HUDEP-2 (cell line): ENCODE results near the gene ST6GALNAC6.
"Not testable (repeated sequence)": the region's sequence is repeated elsewhere in the genome, so short reads cannot be mapped to it uniquely, and the experiment has no call there.

Experiments
- DNase-seq, 76 experiments: peaks; one replicate each; lab custom pipeline; 2025; ENCODE audit not compliant: unreplicated experiment in 76 of 76; lab: John Stamatoyannopoulos, UW

Gene ST6GALNAC6

DNA sequence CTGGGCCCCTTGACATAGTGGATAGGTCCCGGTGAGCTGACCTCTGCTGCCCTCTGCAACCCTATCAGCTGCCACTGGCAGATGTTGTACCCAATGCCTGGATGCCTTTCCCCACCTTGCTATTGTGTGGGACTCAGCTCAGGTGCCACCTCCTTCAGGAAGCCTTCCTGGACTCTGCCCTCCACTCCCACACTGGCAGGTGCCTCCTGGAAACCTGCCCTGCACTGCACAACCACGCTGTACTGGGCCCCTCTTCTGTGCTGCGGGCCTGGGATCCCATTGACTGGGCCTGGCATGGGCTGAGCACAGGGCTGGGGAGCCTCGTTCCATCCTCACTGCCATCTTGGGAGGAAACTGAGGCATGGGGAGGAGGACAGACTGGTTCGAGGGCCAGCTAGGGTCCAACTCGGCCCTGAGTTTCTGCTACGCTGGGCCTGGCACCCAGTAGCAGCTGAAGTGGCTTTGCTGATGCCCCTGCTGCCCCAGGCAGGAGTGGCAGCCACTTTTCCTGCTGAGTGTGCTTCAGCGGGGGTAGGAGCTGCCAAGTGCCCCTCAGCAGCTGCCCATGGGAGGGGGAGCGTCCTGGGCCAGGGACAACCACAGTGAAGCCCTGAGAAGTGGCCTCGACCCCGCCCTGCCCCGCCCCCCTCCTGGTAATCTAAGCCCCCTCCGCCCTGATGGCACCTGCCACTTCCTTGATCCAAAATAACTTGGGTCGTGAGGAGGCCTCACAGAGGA lies 23.2 kb downstream of the ST6GALNAC6 start:
- DNase-seq = peak in 1 of 76 experiments; percentile 25

DNA sequence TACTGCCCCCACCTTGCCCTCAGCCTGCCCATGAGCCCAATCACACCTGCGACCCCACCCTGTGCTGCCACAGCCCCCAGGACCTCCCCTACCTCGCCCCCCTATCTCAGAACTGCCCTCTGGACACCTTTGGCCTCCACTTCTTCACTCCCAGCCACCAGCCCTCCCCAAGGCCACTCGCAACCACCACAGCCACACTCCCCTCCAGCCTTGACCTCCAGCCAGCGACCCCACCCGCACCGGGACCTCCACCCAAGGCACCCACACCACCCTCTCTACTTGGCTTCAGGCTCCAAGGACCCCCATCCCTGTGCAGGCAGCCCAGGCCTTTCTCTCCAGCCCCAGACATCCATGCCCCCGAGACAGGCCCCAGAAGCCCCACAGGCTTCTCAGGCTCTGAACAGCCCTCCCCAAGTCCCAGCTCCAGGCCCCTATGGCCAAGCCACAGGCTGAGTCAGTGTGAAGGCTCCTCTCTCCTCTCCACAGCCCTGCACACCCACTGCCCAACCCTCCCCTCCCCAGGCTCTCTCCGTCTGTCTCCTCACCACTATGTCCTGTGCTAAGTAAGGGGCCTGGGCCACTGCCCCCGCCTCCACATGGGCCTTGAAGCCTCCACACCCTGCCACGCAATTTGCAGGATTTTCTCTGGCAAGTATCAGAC lies 24.0 kb downstream of the ST6GALNAC6 start:
- DNase-seq = peak in 6 of 76 experiments; percentile 8 to 28 (median 14)

DNA sequence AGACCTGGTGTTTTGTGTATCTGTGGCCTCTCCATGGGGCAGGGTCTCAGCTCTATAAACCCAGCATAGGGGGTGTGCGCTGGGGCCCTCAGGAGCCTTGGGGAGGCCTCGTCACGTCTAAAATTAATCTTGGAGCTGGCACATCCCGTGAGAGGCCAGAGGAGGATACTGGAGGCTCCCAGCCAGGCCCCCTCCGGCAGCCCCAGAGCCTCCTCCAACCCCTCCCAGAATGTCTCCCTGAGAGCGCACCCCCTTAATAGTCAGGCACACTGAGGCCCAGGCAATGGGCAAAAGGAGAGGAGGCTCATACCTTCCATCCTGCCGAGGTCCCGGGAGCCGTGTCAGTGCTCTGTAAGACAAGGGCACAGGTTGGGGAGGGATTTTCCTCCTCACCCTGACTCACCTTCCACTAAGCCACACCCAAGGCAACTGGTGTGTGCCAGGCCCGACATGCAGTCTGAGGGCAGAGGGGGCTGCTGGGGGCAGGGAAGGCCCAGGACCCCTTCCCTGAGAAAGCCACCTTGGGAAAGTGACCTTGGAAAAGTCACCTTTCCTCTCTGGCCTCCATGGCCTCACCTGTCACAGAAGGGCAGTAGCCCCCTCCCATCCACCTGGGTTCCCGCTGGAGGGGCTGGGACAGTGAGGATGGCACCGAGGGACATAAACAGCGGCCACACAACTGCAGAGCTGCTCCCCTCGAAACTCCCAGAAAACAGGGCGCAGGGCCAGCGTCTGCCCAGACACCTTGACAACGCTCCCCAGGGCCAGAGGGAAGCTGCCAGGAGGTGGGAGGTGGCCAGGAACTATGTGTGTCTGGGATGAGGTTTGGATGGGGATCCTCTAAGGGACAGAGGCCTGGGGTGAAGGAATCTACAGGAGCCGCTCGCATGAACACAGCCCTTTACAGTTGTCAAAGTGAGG lies 24.8 kb downstream of the ST6GALNAC6 start:
- DNase-seq = no peak

DNA sequence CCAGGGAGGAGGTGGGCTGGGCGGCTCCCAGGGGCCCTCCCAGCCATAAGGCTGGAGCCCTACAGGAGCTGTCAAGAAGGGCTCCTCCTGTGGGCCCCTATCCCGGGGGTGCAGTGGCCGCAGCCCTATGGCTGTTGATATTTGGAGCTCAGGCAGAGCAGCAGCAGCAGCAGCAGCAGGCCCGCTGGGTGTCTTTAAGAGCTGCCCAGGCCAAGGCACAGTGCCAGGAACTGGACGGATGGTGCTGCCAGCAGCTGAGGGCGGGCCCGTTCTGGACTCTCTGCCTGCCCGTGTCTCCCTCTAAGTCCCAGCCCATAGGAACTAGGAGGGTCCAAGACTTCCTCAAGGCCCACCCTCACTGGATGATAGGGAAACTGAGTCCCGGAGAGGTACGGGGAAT lies 25.5 kb downstream of the ST6GALNAC6 start:
- DNase-seq = peak in 37 of 76 experiments; percentile 9 to 67 (median 35)

DNA sequence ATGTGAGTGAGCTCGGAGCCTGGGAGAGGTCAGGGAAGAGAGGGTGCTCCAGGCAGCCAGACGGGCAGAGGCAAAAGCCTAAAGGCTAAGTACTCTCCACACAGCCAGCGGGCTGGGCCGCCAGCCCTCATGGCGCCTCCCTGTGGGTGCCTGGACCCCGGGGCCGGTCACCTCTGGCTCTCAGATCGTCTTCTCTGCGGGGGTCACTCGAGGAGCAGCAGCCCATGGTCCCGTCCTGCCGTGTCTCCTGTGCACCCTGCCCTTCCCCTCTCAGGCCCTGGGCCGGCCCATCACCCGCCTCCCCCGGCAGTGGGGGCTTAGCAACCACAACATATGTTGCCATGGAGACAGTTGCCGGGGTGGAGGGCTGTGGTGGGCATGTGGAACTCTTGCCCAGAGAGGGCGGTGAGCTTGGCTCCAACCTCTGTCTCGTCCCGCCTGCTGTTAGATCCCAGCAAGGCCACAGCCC lies 26.1 kb downstream of the ST6GALNAC6 start:
- DNase-seq = no peak

DNA sequence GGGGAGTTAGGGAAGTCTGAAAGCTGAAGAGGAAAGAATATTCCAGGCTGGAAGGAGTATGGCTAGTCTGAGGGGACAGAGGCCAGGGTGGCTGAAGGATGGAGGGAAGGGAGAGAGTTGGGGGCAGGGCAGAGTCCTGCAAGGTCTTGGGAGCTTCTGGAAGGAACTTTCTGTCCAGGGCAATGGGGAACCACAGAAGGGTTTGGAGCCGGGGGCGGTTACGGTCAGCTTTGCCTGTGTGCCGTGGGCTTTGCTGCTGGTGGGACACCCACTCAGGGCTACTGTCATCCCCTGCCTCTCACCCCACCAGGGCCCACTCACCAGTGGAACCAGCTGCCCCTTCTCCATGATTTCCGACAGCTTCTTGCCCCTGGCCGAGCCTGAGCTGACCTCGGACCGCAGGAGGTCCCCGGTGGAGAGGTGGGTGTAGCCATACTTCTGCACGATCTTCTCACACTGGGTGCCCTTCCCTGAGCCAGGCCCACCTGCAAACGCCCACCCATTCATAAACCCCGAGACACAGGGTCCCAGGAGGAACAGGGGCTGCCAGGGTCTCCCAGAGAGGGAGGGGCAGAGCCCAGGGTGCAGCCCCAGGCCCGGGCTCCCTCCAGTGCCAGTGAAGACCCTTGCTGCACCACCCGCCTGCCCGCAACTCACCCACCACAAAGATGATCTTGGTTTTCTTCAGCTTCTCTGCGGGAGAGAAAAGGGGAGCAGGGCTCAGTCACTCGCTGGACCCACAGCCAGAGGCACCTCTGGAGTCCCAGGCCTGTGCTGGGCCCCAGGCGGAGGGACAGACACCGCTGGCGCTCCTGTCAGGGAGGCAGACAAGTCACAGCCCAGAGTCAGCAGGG lies 26.8 kb downstream of the ST6GALNAC6 start:
- no peak for DNase-seq

DNA sequence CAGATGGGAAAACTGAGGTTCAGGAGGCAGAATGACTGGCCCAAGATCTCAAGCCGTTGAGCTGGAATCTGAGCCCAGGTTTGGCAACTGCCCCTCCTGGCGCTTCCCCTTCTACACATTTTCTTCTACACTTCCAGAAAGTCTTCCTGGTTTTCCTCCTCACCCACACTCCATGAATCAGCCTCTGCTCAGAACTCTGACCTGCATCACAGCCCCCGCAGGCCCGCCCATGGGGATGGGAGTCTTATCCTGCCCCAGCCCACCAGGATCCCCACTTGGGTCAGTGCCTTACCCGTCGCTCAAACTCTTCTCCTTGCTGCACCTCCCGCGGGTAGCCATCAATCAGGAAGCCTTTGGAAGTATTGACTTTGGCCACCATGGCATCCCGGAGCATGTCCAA lies 27.9 kb downstream of the ST6GALNAC6 start:
- no peak for DNase-seq

DNA sequence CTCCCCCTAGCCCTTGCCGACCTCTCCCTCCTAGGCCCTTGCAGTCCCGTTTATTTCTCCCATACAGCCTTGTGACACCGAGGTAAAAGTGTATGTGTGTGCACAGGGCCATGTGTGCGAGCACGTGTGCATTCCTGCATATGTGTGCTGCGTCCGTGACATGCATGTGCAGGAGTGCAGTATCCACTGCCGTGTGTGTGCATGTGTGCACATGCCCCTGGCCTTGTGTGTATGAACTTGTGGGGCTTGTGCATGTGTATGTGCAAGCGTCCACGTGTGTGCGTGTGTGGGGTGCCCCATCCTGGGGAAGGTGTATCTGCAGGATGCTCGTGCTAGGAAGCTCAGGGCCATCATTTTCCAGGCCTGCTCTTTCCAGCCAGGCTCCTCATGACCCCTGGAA lies 28.5 kb downstream of the ST6GALNAC6 start:
- DNase-seq = no peak

DNA sequence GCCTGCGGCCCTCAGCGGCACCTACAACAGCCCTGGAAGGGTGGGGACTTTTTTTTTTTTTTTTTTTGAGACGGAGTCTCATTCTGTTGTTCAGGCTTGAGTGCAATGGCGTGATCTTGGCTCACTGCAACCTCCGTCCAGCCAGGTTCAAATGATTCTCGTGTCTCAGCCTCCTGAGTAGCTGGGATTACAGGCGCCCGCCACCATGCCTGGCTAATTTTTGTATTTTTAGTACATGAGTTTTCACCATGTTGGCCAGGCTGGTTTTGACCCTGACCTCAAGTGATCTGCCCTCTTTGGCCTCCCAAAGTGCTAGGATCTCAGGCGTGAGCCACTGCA lies 29.3 kb downstream of the ST6GALNAC6 start:
- DNase-seq = not testable (repeated sequence)

DNA sequence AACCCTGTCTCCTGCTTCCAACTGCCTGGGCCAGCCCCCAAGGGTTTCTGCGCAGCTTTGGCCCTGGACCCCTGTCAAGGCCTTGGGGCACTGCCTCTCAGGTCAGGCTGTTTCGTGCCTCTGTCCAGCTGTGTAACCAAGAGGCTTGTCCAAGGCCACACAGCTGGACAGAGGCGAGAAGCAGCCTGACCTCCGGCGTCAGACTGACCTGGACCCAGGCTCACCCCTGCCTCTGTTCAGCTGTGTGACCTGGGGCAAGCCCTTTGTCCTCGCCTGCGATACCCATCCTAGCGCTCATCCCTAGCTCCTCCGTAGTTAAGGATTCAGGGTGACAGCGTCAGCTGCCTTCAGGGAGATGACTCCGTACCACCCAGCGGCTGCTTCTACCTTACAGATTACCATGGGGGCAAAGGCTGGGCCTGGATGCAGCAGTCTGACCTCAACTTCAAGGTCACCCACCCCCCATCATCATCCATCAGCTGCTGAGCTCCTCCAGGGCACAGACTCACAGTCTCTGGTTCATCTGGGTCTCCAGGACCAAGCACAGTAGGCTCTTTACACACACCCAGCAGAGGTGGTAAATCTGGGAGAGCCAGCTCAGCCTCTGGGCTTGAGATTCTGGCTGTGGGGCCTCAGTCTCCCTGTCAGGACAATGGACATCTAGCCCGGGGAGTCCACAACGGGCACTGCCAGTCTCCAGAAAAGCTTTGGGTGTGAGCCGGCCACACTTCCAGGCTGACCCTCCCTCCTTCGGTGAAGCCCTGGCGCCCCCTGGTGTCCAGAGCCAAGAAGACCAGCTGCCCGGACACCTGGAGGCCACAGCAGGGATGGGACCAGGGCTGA lies 29.9 kb downstream of the ST6GALNAC6 start:
- DNase-seq = peak in 72 of 76 experiments; percentile 19 to 91 (median 76)

DNA sequence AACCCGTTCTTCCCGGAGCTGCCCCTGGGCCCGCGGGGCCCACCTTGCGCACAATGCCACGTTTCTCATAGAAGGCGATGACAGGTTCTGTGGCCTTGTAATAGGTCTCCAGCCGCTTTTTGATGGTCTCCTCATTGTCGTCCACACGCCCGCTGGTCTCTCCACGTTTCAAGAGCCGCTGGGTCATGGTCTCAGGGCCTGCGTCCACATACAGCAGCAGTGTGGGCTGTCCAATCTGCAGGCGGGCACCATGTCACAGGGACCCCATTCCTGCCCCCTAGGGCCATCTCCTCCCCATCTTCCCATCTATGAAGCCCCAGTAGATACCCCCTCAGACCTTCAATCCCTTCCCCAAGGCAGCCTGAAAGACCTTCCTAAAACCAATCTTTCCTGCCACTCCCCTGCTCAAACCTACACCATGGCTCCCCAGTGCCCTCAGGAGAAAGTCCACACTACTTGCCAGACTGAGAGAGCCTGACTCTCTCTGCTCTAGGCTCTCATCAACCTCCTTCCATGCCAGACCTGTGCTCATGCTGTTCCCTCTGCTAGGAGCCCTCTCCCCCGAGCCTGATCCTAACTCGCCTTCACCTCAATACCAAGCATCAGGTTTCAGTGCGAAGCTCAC lies 31.0 kb downstream of the ST6GALNAC6 start:
- DNase-seq = no peak

DNA sequence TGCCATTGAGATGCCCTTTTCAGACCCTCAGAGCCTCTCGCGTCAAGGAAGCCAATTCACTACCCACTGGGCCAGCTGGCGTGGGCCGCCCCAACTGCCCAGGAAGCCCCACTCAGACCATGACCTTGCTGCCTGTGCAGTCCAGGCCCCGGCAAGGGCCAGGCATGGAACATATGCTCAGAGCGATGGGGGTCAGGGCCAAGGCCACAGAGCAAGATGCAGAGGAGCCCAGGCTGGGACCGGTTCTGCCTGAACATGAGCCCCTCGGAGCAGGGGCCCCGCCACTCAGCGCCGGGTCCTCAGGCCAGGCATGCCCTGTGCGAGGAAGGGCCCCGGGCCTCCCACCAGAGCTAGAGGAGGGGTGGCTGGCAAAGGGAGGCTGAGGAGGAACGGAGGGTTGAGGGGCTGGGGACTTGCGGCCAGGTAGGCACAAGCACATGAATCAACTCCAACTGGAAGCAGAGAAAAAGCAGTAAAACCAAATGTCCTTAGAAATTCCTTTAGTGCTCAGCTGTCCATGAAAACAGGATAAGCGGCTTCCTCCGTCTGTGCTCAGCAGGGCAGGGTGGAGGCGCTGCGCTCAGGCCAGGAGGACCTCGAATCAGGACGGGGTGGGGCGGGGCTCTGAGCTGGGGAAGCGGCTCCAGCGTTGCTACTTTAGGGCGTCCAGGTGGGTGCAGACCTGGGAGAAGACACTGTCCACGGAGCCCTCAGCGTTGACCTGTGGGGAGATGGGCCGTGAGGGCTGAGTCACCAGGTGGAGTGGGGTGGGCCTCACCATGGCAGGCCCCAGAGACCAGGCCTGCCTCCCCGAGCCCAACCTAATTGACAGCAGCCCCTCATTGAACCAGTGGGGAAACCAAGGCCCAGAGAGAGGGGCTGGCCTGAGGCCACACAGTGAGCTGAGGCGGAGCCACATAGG lies 31.8 kb downstream of the ST6GALNAC6 start:
- DNase-seq = peak in 1 of 76 experiments; percentile 14

DNA sequence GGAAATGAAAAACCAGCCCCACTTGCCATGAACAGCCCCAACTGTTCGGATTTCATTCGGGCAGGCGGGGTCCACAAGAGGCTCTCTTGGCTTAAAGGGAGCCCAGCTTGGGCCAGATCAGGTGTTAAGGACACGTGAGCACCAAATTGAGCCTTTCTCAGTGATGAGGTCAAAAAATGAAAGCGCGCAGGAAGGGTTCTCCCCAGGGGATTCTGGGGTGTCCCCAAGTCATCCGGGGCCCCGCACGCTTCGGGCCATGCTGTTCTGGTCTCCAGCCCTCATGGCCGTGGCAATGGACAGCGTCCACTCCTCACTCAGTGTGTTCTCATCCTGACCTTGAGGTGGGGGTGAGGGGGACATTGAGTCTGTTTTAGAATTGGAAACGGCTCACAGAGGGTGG lies 32.9 kb downstream of the ST6GALNAC6 start:
- no peak for DNase-seq

DNA sequence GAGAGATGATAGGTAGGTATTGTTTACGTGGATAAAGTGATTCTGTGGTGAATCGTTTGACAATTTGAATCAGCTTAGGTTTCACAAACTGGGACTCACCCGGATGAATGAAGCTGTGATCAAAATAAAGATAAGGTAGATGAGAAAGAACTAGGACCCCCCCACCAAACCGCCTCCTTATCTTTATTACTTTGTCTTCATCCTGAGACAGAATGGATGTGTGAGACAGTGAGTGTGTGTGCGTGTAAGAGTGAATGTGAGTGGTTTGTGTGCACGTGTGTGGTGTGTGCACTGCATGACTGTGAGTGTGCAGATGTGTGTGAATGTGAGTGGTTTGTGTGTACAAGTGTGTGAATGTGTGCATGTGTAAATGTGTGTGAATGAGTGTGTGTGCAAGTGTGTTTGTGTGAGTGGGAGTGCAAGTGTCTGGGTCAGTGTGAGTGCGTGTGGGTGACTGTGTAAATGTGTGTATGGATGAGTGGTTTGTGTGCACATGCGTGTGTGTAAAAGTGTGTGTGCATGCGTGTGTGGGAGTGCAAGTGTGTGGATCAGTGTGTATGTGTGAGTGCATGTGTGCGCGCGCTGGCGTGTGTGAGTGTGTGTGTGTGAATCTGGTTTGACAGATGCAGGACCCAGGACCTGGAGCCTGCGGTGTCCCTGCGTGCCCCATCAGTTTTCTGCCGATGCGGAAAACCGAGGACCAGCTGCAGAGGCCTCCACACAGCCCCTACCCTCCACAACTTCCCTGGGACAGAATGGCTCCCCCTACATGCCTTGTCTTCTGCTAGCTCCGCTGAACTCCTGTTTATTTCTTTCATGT lies 33.5 kb downstream of the ST6GALNAC6 start:
- no peak for DNase-seq

DNA sequence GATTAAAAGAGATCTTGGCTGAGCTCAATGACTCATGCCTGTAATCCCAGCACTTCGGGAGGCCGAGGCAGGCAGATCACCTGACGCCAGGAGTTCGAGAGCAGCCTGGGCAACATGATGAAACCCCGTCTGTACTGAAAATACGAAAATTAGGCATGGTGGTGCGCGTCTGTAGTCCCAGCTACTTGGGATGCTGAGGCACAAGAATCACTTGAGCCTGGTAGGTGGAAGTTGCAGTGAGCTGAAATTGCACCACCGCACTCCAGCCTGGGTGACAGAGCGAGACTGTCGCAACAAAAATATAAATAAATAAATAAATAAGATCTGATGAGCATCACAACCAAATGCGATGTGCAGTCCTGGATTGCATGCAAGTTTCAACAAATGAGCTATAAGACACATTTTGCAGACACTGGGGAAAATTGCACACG lies 36.2 kb downstream of the ST6GALNAC6 start:
- DNase-seq = no peak

DNA sequence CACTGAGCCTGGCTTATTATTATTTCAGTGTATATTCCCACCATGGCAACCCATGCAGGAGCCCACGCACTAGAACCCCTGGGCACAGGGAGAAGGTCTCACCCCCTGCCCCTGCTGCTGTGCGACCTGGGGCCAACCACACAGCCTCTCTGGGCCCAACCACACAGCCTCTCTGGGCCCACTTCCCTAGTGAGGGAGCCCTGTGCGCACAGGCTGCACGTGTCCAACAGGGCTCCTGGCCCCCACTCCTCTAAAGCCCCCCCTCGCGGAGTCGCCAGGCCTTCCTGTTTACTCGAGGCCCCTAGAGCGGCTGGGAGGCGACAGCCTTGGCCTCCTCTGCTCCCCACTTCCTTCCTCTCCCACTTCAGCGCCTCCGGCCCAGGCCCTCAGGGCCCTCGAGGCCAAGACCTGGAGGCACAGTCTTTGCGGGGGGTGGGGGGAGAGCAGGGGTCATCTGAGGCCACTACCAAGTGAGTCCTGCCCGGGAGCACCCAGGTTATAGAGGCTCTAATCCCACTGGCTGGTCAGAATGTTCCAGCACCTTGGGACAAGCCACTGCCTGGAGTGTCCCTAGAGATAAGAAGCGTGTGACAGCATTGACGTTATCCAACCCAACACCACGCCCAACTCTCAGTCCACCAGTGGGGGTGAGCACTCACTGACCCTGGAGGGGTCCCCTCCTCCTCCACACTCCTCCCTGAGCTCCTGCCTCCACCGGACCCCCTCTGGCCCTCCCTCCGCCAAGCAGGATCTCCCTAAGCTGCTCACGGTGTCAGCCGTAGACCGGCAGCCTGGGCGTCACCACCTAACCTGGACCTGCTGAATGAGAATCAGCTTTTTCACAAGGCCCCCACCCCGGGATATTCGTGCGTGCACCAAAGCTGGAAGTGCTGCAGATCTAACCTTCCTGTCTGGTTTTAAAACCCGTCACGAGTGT lies 37.1 kb downstream of the ST6GALNAC6 start:
- DNase-seq = peak in 66 of 76 experiments; percentile 8 to 79 (median 48)
